ENCODE data around the gene METTL14.

METTL14 gene

GRCh38 chr4:118760092-118760491 is 74.9 kb downstream of the METTL14 start:
- H3K27ac ChIP-seq, result no peak overlapping the region

GRCh38 chr4:118760493-118760892 is 75.3 kb downstream of the METTL14 start:
- TF ChIP-seq CTCF (conservative IDR thresholded peaks at IDR 0.05), result no peak
- no peak overlapping the region for H3K27ac ChIP-seq

More at GRCh38 chr4:118760092-118760491, 74.9 kb downstream of the METTL14 start:
- TF ChIP-seq CTCF (conservative IDR thresholded peaks at IDR 0.05), result no peak

GRCh38 chr4:118761397-118762016 is 76.3 kb downstream of the METTL14 start:
- no peak for TF ChIP-seq CTCF (conservative IDR thresholded peaks at IDR 0.05)
- H3K27ac ChIP-seq, result no peak overlapping the region

- TF ChIP-seq CTCF (conservative IDR thresholded peaks at IDR 0.05), result no peak
- no peak overlapping the region for H3K27ac ChIP-seq
Measured at GRCh38 chr4:118762155-118762554, 77.0 kb downstream of the METTL14 start.

GRCh38 chr4:118762730-118763477 is 77.7 kb downstream of the METTL14 start:
- H3K27ac ChIP-seq, result no peak overlapping the region
- no peak for TF ChIP-seq CTCF (conservative IDR thresholded peaks at IDR 0.05)

Data from VCaP (cell line).